ENCODE results near the gene THRB. TPM values are rescaled to one million over a fixed set of nuclear protein-coding genes. Genes with fewer than 3 reads are reported as not detected.

The THRB gene
- total RNA-seq, 1 donor = 0.94 TPM

GRCh38 chr3:24386458-24386857 is 108.2 kb downstream of the THRB start:
- Histone ChIP-seq H3K4me3 (ENCODE audit: low read length) (no peak overlapping the region), H3K4me1 (ENCODE audit: insufficient read depth, low read length) (no peaks in the 10 kb centered on the region)

DNA sequence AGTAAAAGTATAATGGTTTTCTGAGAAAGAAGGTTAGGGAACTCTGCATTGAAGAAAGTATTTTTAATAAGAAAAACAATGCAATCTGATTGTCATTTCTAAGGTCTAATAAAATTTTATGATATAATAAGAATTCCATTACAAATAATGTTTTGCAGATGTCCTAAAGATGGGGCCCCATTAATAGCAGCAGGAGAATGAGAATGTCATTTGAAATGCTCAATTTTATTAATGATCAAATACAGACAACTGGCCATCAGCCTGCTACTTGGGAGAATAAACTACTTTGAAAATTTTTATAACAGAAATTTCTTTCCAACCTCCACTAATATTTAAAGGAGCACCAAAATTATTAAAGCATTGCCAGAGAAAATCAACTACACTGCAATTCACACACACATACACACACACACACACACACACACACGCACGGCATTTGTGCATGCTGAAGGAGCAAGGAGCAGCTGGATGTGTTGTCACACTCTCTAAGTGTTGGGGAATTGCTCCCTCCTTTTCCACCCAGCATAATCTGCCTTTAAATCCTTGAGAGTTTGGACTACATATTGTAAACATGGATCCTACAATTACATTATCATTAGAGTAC is 109.5 kb downstream of the THRB start:
- H3K4me3 ChIP-seq (ENCODE audit: low read length) = no peak overlapping the region
- H3K4me1 ChIP-seq (ENCODE audit: insufficient read depth, low read length) = no peaks in the 10 kb centered on the region
- no peaks in the 10 kb centered on the region for H3K27me3 ChIP-seq (ENCODE audit: insufficient read depth, low read length)
- no peaks in the 10 kb centered on the region for H3K9me3 ChIP-seq (ENCODE audit: low read depth, low read length)

More at GRCh38 chr3:24386458-24386857, 108.2 kb downstream of the THRB start:
- no peaks in the 10 kb centered on the region for H3K27me3 ChIP-seq (ENCODE audit: insufficient read depth, low read length)
- H3K9me3 ChIP-seq (ENCODE audit: low read depth, low read length) = no peaks in the 10 kb centered on the region

DNA sequence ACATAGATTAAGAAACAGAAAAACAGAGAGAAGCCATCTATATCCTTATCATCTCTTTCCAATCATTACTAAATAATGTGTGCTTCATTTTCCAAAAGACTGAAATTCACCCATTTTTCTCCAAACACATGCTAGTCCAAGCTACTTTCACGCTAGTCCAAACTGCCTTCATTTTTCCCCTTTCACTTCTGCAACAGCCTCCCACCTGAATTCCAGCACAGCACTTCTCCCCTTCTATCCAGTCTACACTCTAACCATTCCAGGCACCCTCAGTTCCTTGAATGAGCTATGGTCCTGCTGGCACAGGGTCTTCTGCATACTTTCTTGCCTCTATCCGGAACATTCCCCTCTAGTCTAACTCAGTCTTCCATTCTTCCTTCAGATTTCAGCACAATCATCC is 112.0 kb downstream of the THRB start:
- Histone ChIP-seq H3K9me3 (ENCODE audit: low read depth, low read length) (no peaks in the 10 kb centered on the region), H3K4me1 (ENCODE audit: insufficient read depth, low read length) (no peaks in the 10 kb centered on the region), H3K27me3 (ENCODE audit: insufficient read depth, low read length) (no peaks in the 10 kb centered on the region)

GRCh38 chr3:24379936-24380335 is 114.7 kb downstream of the THRB start:
- no peak overlapping the region for H3K4me3 ChIP-seq (ENCODE audit: low read length)
- no peaks in the 10 kb centered on the region for H3K27me3 ChIP-seq (ENCODE audit: insufficient read depth, low read length)
- no peaks in the 10 kb centered on the region for H3K9me3 ChIP-seq (ENCODE audit: low read depth, low read length)
- H3K4me1 ChIP-seq (ENCODE audit: insufficient read depth, low read length) = no peaks in the 10 kb centered on the region

More for the DNA sequence above, 112.0 kb downstream of the THRB start:
- H3K4me3 ChIP-seq (ENCODE audit: low read length) = no peak overlapping the region

DNA sequence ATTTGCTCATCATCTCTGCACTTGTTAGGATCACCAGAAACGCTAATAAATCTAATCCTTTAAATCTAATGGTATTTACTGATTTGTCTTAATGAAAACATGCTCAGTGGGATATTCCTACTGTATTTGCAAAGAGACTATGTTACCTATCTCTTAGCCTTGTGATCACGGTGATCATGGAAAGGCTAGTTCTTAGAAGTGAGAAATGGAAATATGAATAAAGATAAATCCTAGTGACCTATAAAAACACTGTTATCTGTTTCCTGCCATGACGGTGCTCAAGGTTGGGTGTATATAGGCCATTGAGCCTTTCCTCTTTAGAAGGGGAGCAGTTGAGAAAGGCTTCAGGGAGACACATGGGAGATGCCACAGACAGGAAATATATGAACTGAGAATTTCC is 116.3 kb downstream of the THRB start:
- H3K9me3 ChIP-seq (ENCODE audit: low read depth, low read length) = no peaks in the 10 kb centered on the region
- H3K4me3 ChIP-seq (ENCODE audit: low read length) = no peak overlapping the region
- H3K27me3 ChIP-seq (ENCODE audit: insufficient read depth, low read length) = no peaks in the 10 kb centered on the region
- no peaks in the 10 kb centered on the region for H3K4me1 ChIP-seq (ENCODE audit: insufficient read depth, low read length)

DNA sequence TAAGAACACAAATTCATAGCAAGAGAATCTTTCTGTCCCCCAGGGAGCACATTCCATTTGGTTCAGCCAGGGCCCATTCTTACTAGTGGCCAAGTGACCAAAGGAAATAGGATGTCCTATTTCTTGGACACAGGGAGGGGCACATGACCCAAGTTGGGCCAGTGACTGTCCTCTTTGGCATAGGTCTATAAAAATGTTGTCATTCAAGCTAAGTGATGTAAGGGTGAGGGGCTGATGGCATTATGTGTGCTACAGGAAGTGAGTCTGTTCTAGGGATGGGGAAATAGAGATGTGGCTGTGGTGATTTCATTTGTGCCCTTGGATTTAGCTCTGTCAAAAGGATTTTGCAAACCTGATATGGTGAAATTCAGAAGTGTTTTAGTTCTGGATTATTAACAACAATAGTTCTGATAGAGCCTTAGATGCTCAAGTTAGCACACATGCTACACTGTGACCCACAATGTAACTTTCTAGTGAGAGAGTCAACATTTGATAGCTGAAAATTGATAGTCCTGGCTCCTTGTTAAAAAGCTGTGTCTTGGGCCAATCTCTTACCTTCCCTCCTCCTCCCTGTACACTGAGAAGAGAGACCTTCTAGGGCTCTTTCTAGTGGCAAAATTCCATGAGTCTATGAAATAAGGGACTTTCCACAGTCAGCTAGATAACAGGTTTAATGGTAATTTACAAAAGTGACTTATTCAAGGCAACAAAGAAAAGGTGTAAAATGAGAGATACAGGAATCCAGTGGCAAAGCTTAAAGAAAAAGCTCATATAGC is 117.2 kb downstream of the THRB start:
- Histone ChIP-seq H3K4me1 (ENCODE audit: insufficient read depth, low read length) (no peaks in the 10 kb centered on the region), H3K9me3 (ENCODE audit: low read depth, low read length) (no peaks in the 10 kb centered on the region), H3K27me3 (ENCODE audit: insufficient read depth, low read length) (no peaks in the 10 kb centered on the region), H3K4me3 (ENCODE audit: low read length) (no peak overlapping the region)

DNA sequence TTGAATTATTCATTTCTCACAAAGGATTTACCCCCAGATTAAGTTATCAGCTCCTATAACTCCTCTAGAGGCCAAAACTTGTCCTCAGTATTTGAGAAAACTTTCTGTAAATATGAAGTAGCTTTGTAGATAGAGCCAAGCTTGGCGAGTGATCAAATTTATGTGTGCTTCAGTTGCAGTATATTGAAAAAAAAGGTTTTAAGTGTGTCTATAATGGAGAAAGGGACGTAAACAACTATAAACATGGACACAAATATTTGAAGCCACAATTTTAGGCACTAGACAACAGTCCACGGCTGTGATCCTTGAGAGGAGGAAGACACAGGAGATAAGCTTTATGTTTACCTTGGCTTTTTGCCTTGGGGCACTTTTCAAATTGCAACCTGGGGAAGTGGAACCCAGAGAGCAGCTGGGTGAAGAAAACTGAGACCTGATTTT is 118.7 kb downstream of the THRB start:
- no peak overlapping the region for H3K4me3 ChIP-seq (ENCODE audit: low read length)
- H3K4me1 ChIP-seq (ENCODE audit: insufficient read depth, low read length) = no peaks in the 10 kb centered on the region
- no peaks in the 10 kb centered on the region for H3K27me3 ChIP-seq (ENCODE audit: insufficient read depth, low read length)
- H3K9me3 ChIP-seq (ENCODE audit: low read depth, low read length) = no peaks in the 10 kb centered on the region

GRCh38 chr3:24374801-24375200 is 119.8 kb downstream of the THRB start:
- Histone ChIP-seq H3K27me3 (ENCODE audit: insufficient read depth, low read length) (no peaks in the 10 kb centered on the region), H3K9me3 (ENCODE audit: low read depth, low read length) (no peaks in the 10 kb centered on the region), H3K4me1 (ENCODE audit: insufficient read depth, low read length) (no peaks in the 10 kb centered on the region), H3K4me3 (ENCODE audit: low read length) (no peak overlapping the region)

DNA sequence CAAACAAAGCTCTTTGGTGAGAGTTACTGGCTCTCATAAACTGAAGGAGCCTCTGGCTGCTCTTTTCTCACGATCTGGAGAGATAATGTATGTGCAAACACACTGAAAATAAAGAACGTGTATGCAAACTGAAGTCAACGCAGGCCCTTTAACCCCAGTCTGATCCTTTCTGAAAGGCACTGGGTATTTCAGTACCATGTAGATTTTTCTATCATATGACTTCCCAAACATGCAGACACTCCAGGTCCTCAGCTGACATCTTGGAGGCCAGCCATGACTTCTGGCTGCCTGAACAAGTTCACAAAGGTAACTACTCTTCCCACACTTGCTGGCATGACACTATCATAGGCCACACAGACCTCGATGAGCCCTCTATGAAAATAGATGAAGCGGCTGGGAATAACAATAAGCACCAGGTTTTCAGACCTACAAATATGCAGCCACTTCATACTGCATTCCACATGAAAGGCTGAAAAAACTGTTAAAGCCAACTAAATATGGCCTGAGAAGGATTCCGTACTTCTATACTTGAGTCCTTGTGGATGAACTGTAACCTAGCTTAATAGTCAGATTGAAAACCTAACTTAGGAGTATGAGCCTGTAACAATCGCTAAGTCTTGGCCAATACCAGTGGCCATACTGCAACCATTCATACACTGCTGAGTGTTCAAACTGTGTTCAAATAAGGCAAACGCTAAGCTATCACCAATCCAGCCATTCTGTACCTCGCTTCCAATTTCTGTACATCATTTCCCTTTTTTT is 121.3 kb downstream of the THRB start:
- Histone ChIP-seq H3K27me3 (ENCODE audit: insufficient read depth, low read length) (no peaks in the 10 kb centered on the region), H3K4me3 (ENCODE audit: low read length) (no peak overlapping the region), H3K9me3 (ENCODE audit: low read depth, low read length) (no peaks in the 10 kb centered on the region), H3K4me1 (ENCODE audit: insufficient read depth, low read length) (no peaks in the 10 kb centered on the region)

- no peaks in the 10 kb centered on the region for H3K4me1 ChIP-seq (ENCODE audit: insufficient read depth, low read length)
- no peak overlapping the region for H3K4me3 ChIP-seq (ENCODE audit: low read length)
- H3K27me3 ChIP-seq (ENCODE audit: insufficient read depth, low read length) = no peaks in the 10 kb centered on the region
- no peaks in the 10 kb centered on the region for H3K9me3 ChIP-seq (ENCODE audit: low read depth, low read length)
Measured at GRCh38 chr3:24372559-24373197, 122.0 kb downstream of the THRB start.

GRCh38 chr3:24370352-24371090 is 124.1 kb downstream of the THRB start:
- Histone ChIP-seq H3K9me3 (ENCODE audit: low read depth, low read length) (no peaks in the 10 kb centered on the region), H3K4me1 (ENCODE audit: insufficient read depth, low read length) (no peaks in the 10 kb centered on the region), H3K27me3 (ENCODE audit: insufficient read depth, low read length) (no peaks in the 10 kb centered on the region), H3K4me3 (ENCODE audit: low read length) (no peak overlapping the region)

DNA sequence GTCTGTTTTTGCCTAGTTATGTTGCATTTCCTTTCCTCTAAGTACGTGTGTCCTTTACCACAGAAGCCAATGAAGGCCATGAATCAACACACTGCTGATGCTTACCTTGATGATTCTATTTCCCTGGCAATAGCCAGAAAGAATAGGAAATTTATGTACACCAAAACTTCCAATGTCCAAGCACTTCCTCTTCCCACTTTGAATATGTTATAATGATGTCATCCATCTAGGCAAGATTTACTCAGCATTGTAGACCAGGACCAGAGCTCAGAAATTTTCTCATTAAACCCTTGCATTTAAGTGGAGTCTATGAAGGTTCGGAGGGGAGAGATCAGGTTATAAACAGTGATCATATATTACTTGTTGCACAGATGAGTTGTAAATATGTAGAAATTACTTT is 126.0 kb downstream of the THRB start:
- Histone ChIP-seq H3K4me1 (ENCODE audit: insufficient read depth, low read length) (no peaks in the 10 kb centered on the region), H3K4me3 (ENCODE audit: low read length) (no peak overlapping the region), H3K9me3 (ENCODE audit: low read depth, low read length) (no peaks in the 10 kb centered on the region), H3K27me3 (ENCODE audit: insufficient read depth, low read length) (no peaks in the 10 kb centered on the region)

DNA sequence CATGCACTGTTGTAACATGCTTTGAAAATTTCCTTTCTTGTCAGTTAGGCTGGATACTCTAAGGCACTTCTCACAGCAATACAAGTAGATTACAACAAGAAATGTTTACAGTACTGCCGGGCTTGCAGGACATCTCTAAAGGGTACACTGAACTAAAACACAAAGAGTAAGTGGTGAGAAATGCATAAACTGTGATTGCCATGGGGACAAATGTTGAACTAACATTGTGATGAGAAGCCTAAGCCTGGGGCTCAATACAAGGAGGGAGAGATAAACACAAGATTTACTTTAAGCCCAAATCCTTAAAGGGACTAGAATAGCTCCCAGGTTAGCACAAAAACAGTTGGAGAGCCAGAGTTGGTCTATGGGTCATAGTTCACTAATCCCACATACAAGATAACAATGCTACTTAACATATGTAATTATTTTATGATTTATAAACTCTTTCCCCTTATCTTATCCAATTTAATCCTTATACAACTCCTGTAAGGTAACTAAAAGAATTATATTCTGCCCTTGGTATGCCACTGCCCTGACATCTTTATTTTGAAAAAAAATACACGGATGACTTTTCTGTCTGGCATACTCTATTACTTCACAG is 126.9 kb downstream of the THRB start:
- Histone ChIP-seq H3K4me3 (ENCODE audit: low read length) (no peak overlapping the region), H3K27me3 (ENCODE audit: insufficient read depth, low read length) (no peaks in the 10 kb centered on the region), H3K9me3 (ENCODE audit: low read depth, low read length) (no peaks in the 10 kb centered on the region), H3K4me1 (ENCODE audit: insufficient read depth, low read length) (no peaks in the 10 kb centered on the region)

GRCh38 chr3:24367216-24367615 is 127.4 kb downstream of the THRB start:
- H3K4me3 ChIP-seq (ENCODE audit: low read length) = no peak overlapping the region
- no peaks in the 10 kb centered on the region for H3K27me3 ChIP-seq (ENCODE audit: insufficient read depth, low read length)
- H3K9me3 ChIP-seq (ENCODE audit: low read depth, low read length) = no peaks in the 10 kb centered on the region
- no peaks in the 10 kb centered on the region for H3K4me1 ChIP-seq (ENCODE audit: insufficient read depth, low read length)
